ENCODE measurements around the gene ERC2.

DNA sequence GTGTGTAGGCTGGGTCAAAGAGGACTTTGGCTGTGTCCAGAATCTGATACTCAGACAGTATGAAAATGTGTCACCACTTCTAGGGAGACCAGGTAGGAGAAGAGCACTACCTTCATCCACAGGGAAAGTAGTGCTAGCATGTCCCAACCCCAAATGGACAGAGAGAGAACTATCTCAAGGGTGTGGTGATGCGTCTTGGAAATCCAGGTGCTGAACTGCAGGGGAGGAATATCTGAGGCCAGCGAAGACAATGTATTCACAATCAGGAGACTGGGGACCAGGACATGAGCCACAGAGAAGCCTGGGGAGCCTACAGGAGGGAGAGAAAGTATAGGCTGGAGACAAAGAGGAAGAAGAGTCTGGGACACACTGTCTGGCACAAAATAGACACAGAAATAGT, 829.1 kb downstream of the ERC2 start:
- TF ChIP-seq POLR2AphosphoS5 (IDR thresholded peaks at IDR 0.05) (no peak), POLR2A (IDR thresholded peaks at IDR 0.05) (no peak)
- TF ChIP-seq, protein P1, sequence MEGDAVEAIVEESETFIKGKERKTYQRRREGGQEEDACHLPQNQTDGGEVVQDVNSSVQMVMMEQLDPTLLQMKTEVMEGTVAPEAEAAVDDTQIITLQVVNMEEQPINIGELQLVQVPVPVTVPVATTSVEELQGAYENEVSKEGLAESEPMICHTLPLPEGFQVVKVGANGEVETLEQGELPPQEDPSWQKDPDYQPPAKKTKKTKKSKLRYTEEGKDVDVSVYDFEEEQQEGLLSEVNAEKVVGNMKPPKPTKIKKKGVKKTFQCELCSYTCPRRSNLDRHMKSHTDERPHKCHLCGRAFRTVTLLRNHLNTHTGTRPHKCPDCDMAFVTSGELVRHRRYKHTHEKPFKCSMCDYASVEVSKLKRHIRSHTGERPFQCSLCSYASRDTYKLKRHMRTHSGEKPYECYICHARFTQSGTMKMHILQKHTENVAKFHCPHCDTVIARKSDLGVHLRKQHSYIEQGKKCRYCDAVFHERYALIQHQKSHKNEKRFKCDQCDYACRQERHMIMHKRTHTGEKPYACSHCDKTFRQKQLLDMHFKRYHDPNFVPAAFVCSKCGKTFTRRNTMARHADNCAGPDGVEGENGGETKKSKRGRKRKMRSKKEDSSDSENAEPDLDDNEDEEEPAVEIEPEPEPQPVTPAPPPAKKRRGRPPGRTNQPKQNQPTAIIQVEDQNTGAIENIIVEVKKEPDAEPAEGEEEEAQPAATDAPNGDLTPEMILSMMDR (IDR thresholded peaks at IDR 0.05): no peak

Data from breast epithelium (tissue), 3 donors.